ENCODE results near the gene ZNF701. TPM values are rescaled to one million over a fixed set of nuclear protein-coding genes. Genes with fewer than 3 reads are reported as not detected.
"Not testable (repeated sequence)": the region's sequence is repeated elsewhere in the genome, so short reads cannot be mapped to it uniquely, and the experiment has no call there.

Gene ZNF701
- polyA plus RNA-seq, 2 donors: 3.1 to 9.5 TPM

- no peaks in the 10 kb centered on the region for H3K27me3 ChIP-seq (ENCODE audit: control insufficient read depth in 1 of 2, insufficient read depth in 2 of 2, low read length in 2 of 2)
- no peaks in the 10 kb centered on the region for H3K36me3 ChIP-seq (ENCODE audit: control insufficient read depth in 2 of 2, insufficient read depth in 2 of 2, low read length in 1 of 2)
- H3K4me3 ChIP-seq (ENCODE audit: low read depth in 1 of 2, low read length in 2 of 2): no peak overlapping the region
- H3K9me3 ChIP-seq (ENCODE audit: control insufficient read depth in 2 of 2, insufficient read depth in 1 of 2, low read depth in 1 of 2, low read length in 1 of 2): peaks cover 4 to 8% of the 10 kb centered on the region in 2 donors
- 63 to 78% methylated on average over 3 of the region's 3 CpGs for WGBS, 2 donors
- peaks cover 0 to 6% of the 10 kb centered on the region in 2 donors for H3K4me1 ChIP-seq (ENCODE audit: control insufficient read depth in 2 of 2, insufficient read depth in 2 of 2, low read length in 1 of 2)
- H3K27ac ChIP-seq (ENCODE audit: low read depth in 2 of 2, low read length in 1 of 2): no peak overlapping the region
These were observed 29.2 kb downstream of the ZNF701 start for GRCh38 chr19:52599241-52599640.

- Histone ChIP-seq H3K4me3 (ENCODE audit: low read depth in 1 of 2, low read length in 2 of 2) (peak overlapping the region; percentile 42 to 79), H3K27me3 (ENCODE audit: control insufficient read depth in 1 of 2, insufficient read depth in 2 of 2, low read length in 2 of 2) (no peaks in the 10 kb centered on the region), H3K9me3 (ENCODE audit: control insufficient read depth in 2 of 2, insufficient read depth in 1 of 2, low read depth in 1 of 2, low read length in 1 of 2) (peaks cover 4 to 6% of the 10 kb centered on the region in 2 donors), H3K4me1 (ENCODE audit: control insufficient read depth in 2 of 2, insufficient read depth in 2 of 2, low read length in 1 of 2) (peaks cover 0 to 6% of the 10 kb centered on the region in 2 donors), H3K36me3 (ENCODE audit: control insufficient read depth in 2 of 2, insufficient read depth in 2 of 2, low read length in 1 of 2) (no peaks in the 10 kb centered on the region), H3K27ac (ENCODE audit: low read depth in 2 of 2, low read length in 1 of 2) (peak overlapping the region; percentile 47 to 79)
- WGBS, 2 donors: 1 to 2% methylated on average over 15 of the region's 15 CpGs
These were observed 30.5 kb downstream of the ZNF701 start for GRCh38 chr19:52600639-52601024.

DNA sequence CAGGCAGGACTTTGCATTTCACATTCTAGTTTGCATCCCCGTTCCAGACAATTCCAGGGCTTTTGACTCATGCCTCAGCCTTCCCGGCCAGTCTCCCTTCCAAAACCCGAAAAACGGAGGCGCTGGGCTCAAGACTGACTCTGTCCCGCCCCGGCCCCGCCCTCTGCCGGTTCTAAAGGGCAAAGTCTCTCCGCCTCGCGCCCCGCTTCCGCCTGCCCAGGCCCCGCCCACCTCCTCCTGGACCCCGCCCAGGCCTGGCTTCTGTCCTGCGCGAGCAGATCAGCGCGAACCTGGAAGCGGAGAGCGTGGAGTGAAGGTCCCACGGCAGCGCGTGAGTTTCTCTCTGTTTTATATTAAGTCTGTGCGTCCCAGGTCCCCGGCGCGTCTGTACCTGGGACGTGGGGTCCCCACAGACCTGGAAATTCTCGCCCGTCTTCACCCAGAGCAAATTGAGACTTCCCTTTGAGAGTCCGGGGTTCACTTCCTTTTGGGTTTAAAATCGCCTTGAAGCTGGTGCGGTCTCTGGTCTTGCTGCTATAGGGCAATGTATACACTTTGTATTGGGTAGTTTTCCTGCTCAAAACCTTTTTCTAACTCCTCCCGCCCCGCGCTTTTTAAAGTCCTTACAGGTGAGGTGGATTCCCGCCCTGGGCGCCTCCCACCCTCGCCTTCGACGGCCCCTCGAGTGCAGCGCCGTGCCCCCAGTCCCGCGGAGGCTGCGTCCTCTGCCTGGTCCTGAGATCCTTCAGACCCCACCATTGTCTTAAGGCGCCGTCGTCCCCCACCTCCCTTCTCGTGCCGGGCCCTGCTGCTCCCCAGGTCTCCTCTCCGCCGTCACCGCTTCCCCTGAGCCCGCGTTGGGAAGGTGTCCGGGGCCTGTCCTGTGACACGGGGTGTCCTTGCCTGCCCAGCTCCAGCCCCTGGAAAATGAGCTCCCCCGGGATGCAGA is 31.2 kb downstream of the ZNF701 start:
- 0 to 1% methylated on average over 62 of the region's 62 CpGs for WGBS, 2 donors
- Histone ChIP-seq H3K4me1 (ENCODE audit: control insufficient read depth in 2 of 2, insufficient read depth in 2 of 2, low read length in 1 of 2) (peaks cover 0 to 6% of the 10 kb centered on the region in 2 donors), H3K36me3 (ENCODE audit: control insufficient read depth in 2 of 2, insufficient read depth in 2 of 2, low read length in 1 of 2) (no peaks in the 10 kb centered on the region), H3K4me3 (ENCODE audit: low read depth in 1 of 2, low read length in 2 of 2) (peak overlapping the region; percentile 62 to 79), H3K27me3 (ENCODE audit: control insufficient read depth in 1 of 2, insufficient read depth in 2 of 2, low read length in 2 of 2) (no peaks in the 10 kb centered on the region), H3K9me3 (ENCODE audit: control insufficient read depth in 2 of 2, insufficient read depth in 1 of 2, low read depth in 1 of 2, low read length in 1 of 2) (peaks cover 4 to 6% of the 10 kb centered on the region in 2 donors), H3K27ac (ENCODE audit: low read depth in 2 of 2, low read length in 1 of 2) (peak overlapping the region; percentile 71 to 83)

GRCh38 chr19:52601974-52602366 is 31.9 kb downstream of the ZNF701 start:
- H3K4me1 ChIP-seq (ENCODE audit: control insufficient read depth in 2 of 2, insufficient read depth in 2 of 2, low read length in 1 of 2); H3K36me3 ChIP-seq (ENCODE audit: control insufficient read depth in 2 of 2, insufficient read depth in 2 of 2, low read length in 1 of 2); H3K9me3 ChIP-seq (ENCODE audit: control insufficient read depth in 2 of 2, insufficient read depth in 1 of 2, low read depth in 1 of 2, low read length in 1 of 2); H3K27me3 ChIP-seq (ENCODE audit: control insufficient read depth in 1 of 2, insufficient read depth in 2 of 2, low read length in 2 of 2): not testable (repeated sequence)
- H3K4me3 ChIP-seq (ENCODE audit: low read depth in 1 of 2, low read length in 2 of 2): peak overlapping the region; percentile 62 to 79
- peak overlapping the region; percentile 71 to 83 for H3K27ac ChIP-seq (ENCODE audit: low read depth in 2 of 2, low read length in 1 of 2)
- 52 to 58% methylated on average over 3 of the region's 3 CpGs for WGBS, 2 donors

GRCh38 chr19:52602941-52603340 is 32.9 kb downstream of the ZNF701 start:
- no peaks in the 10 kb centered on the region for H3K27me3 ChIP-seq (ENCODE audit: control insufficient read depth in 1 of 2, insufficient read depth in 2 of 2, low read length in 2 of 2)
- H3K9me3 ChIP-seq (ENCODE audit: control insufficient read depth in 2 of 2, insufficient read depth in 1 of 2, low read depth in 1 of 2, low read length in 1 of 2): peaks cover 4 to 5% of the 10 kb centered on the region in 2 donors
- WGBS, 2 donors: 74 to 80% methylated on average over 2 of the region's 2 CpGs
- no peaks in the 10 kb centered on the region for H3K36me3 ChIP-seq (ENCODE audit: control insufficient read depth in 2 of 2, insufficient read depth in 2 of 2, low read length in 1 of 2)
- no peak overlapping the region for H3K4me3 ChIP-seq (ENCODE audit: low read depth in 1 of 2, low read length in 2 of 2)
- no peak overlapping the region for H3K27ac ChIP-seq (ENCODE audit: low read depth in 2 of 2, low read length in 1 of 2)
- H3K4me1 ChIP-seq (ENCODE audit: control insufficient read depth in 2 of 2, insufficient read depth in 2 of 2, low read length in 1 of 2): peaks cover 0 to 6% of the 10 kb centered on the region in 2 donors

- Histone ChIP-seq H3K4me1 (ENCODE audit: control insufficient read depth in 2 of 2, insufficient read depth in 2 of 2, low read length in 1 of 2) (peaks cover 0 to 4% of the 10 kb centered on the region in 2 donors), H3K27ac (ENCODE audit: low read depth in 2 of 2, low read length in 1 of 2) (no peak overlapping the region), H3K4me3 (ENCODE audit: low read depth in 1 of 2, low read length in 2 of 2) (no peak overlapping the region), H3K27me3 (ENCODE audit: control insufficient read depth in 1 of 2, insufficient read depth in 2 of 2, low read length in 2 of 2) (no peaks in the 10 kb centered on the region), H3K36me3 (ENCODE audit: control insufficient read depth in 2 of 2, insufficient read depth in 2 of 2, low read length in 1 of 2) (no peaks in the 10 kb centered on the region), H3K9me3 (ENCODE audit: control insufficient read depth in 2 of 2, insufficient read depth in 1 of 2, low read depth in 1 of 2, low read length in 1 of 2) (peaks cover 0 to 5% of the 10 kb centered on the region in 2 donors)
- WGBS, 2 donors: 87 to 88% methylated on average over 14 of the region's 14 CpGs
These were observed 33.6 kb downstream of the ZNF701 start for GRCh38 chr19:52603558-52604207.

- no peaks in the 10 kb centered on the region for H3K27me3 ChIP-seq (ENCODE audit: control insufficient read depth in 1 of 2, insufficient read depth in 2 of 2, low read length in 2 of 2)
- WGBS, 2 donors: 95 to 100% methylated on average over 5 of the region's 5 CpGs
- H3K4me3 ChIP-seq (ENCODE audit: low read depth in 1 of 2, low read length in 2 of 2): no peak overlapping the region
- H3K27ac ChIP-seq (ENCODE audit: low read depth in 2 of 2, low read length in 1 of 2): no peak overlapping the region
- H3K4me1 ChIP-seq (ENCODE audit: control insufficient read depth in 2 of 2, insufficient read depth in 2 of 2, low read length in 1 of 2): no peaks in the 10 kb centered on the region
- peaks cover 0 to 4% of the 10 kb centered on the region in 2 donors for H3K9me3 ChIP-seq (ENCODE audit: control insufficient read depth in 2 of 2, insufficient read depth in 1 of 2, low read depth in 1 of 2, low read length in 1 of 2)
- peaks cover 6 to 10% of the 10 kb centered on the region in 2 donors for H3K36me3 ChIP-seq (ENCODE audit: control insufficient read depth in 2 of 2, insufficient read depth in 2 of 2, low read length in 1 of 2)
These were observed 43.3 kb downstream of the ZNF701 start for GRCh38 chr19:52613299-52613906.

- Histone ChIP-seq H3K27ac (ENCODE audit: low read depth in 2 of 2, low read length in 1 of 2) (no peak overlapping the region), H3K36me3 (ENCODE audit: control insufficient read depth in 2 of 2, insufficient read depth in 2 of 2, low read length in 1 of 2) (peaks cover 0 to 12% of the 10 kb centered on the region in 2 donors), H3K4me1 (ENCODE audit: control insufficient read depth in 2 of 2, insufficient read depth in 2 of 2, low read length in 1 of 2) (no peaks in the 10 kb centered on the region), H3K27me3 (ENCODE audit: control insufficient read depth in 1 of 2, insufficient read depth in 2 of 2, low read length in 2 of 2) (no peaks in the 10 kb centered on the region), H3K4me3 (ENCODE audit: low read depth in 1 of 2, low read length in 2 of 2) (no peak overlapping the region), H3K9me3 (ENCODE audit: control insufficient read depth in 2 of 2, insufficient read depth in 1 of 2, low read depth in 1 of 2, low read length in 1 of 2) (peaks cover 0 to 2% of the 10 kb centered on the region in 2 donors)
- WGBS, 2 donors: 78 to 87% methylated on average over 3 of the region's 3 CpGs
These were observed 51.3 kb downstream of the ZNF701 start for GRCh38 chr19:52621376-52621775.

DNA sequence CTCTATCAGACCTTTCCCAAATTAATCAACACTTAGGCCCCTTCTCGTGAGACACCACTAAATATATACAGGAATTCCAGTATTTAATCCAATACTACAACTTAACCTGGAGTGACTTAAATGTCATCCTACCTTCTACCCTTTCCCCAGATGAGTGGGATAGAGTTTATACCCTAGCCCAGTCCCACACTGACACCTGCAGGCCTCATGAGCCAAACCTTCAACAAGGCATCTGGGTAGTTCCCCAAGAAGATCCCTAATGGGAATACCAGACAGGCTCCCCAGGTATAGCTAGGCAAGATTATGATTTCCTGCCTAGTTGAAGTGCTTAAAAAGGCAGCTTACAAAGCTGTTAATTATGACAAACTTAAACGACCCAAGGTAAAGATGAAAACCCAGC is 52.2 kb downstream of the ZNF701 start:
- no peaks in the 10 kb centered on the region for H3K27me3 ChIP-seq (ENCODE audit: control insufficient read depth in 1 of 2, insufficient read depth in 2 of 2, low read length in 2 of 2)
- peaks cover 0 to 7% of the 10 kb centered on the region in 2 donors for H3K36me3 ChIP-seq (ENCODE audit: control insufficient read depth in 2 of 2, insufficient read depth in 2 of 2, low read length in 1 of 2)
- 68 to 78% methylated on average over 2 of the region's 2 CpGs for WGBS, 2 donors

More for the DNA sequence above, 52.2 kb downstream of the ZNF701 start:
- peak overlapping the region in 1 of 2 donors; percentile 42 for H3K27ac ChIP-seq (ENCODE audit: low read depth in 2 of 2, low read length in 1 of 2)
- H3K4me1 ChIP-seq (ENCODE audit: control insufficient read depth in 2 of 2, insufficient read depth in 2 of 2, low read length in 1 of 2): no peaks in the 10 kb centered on the region
- peaks cover 0 to 2% of the 10 kb centered on the region in 2 donors for H3K9me3 ChIP-seq (ENCODE audit: control insufficient read depth in 2 of 2, insufficient read depth in 1 of 2, low read depth in 1 of 2, low read length in 1 of 2)
- H3K4me3 ChIP-seq (ENCODE audit: low read depth in 1 of 2, low read length in 2 of 2): no peak overlapping the region

Data from esophagus (tissue), 2 donors.